ENCODE results near the gene PIK3CG.
"Not testable (repeated sequence)": the region's sequence is repeated elsewhere in the genome, so short reads cannot be mapped to it uniquely, and the experiment has no call there.

PIK3CG gene

DNA sequence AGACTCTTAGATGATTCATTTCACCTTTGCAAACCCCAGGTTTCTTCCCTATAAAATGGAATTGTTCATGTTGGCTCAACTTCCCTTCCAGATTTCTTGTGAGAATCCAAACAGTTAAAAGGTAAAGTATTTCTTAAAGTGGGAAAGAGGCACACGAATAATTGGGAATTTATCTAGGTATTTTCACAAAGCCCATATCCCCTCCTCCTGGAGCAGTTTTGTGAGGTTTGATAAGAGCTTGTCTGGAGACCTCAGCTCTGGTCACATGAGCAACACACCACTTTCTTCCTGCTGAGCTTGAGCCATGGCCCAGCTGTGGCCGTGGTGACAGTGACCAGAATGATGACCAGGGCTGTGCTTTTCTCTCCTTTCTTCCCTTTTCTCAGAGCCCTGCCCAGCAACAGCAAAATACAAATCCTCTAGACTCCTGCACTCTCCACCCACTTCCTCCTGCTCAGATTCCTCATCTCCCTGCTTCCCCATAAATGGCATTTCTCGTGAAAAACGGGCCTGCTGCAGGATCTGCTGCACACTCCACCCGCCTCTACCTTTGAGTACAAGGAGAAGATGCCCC, 87.7 kb downstream of the PIK3CG start:
- no peak overlapping the region for H3K4me3 ChIP-seq (ENCODE audit: low read depth in 1 of 2, low read length in 1 of 2)
- no peaks in the 10 kb centered on the region for H3K9me3 ChIP-seq
- no peaks in the 10 kb centered on the region for H3K27me3 ChIP-seq
- H3K36me3 ChIP-seq, result no peaks in the 10 kb centered on the region
- no peaks in the 10 kb centered on the region for H3K4me1 ChIP-seq (ENCODE audit: control insufficient read depth in 1 of 2, insufficient read depth in 1 of 2, low read depth in 1 of 2, low read length in 1 of 2)
- H3K27ac ChIP-seq, result no peak overlapping the region
- TF ChIP-seq, protein P1, sequence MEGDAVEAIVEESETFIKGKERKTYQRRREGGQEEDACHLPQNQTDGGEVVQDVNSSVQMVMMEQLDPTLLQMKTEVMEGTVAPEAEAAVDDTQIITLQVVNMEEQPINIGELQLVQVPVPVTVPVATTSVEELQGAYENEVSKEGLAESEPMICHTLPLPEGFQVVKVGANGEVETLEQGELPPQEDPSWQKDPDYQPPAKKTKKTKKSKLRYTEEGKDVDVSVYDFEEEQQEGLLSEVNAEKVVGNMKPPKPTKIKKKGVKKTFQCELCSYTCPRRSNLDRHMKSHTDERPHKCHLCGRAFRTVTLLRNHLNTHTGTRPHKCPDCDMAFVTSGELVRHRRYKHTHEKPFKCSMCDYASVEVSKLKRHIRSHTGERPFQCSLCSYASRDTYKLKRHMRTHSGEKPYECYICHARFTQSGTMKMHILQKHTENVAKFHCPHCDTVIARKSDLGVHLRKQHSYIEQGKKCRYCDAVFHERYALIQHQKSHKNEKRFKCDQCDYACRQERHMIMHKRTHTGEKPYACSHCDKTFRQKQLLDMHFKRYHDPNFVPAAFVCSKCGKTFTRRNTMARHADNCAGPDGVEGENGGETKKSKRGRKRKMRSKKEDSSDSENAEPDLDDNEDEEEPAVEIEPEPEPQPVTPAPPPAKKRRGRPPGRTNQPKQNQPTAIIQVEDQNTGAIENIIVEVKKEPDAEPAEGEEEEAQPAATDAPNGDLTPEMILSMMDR (IDR thresholded peaks at IDR 0.05), result no peak

GRCh38 chr7:106954840-106955239, 89.8 kb downstream of the PIK3CG start:
- H3K36me3 ChIP-seq, result no peaks in the 10 kb centered on the region
- H3K4me3 ChIP-seq (ENCODE audit: low read depth in 1 of 2, low read length in 1 of 2), result no peak overlapping the region
- no peaks in the 10 kb centered on the region for H3K9me3 ChIP-seq
- no peaks in the 10 kb centered on the region for H3K27me3 ChIP-seq
- H3K27ac ChIP-seq, result no peak overlapping the region
- TF ChIP-seq, protein P1 (IDR thresholded peaks at IDR 0.05), result no peak
- H3K4me1 ChIP-seq (ENCODE audit: control insufficient read depth in 1 of 2, insufficient read depth in 1 of 2, low read depth in 1 of 2, low read length in 1 of 2), result no peaks in the 10 kb centered on the region

- not testable (repeated sequence) for H3K4me1 ChIP-seq (ENCODE audit: control insufficient read depth in 1 of 2, insufficient read depth in 1 of 2, low read depth in 1 of 2, low read length in 1 of 2); H3K27me3 ChIP-seq; H3K9me3 ChIP-seq; H3K4me3 ChIP-seq (ENCODE audit: low read depth in 1 of 2, low read length in 1 of 2); H3K27ac ChIP-seq; H3K36me3 ChIP-seq
Observed at GRCh38 chr7:106955857-106956256, 90.8 kb downstream of the PIK3CG start.

All from neutrophil (primary cell).